Adrenal gland (tissue), 12 donors: ENCODE results near the gene FRY. TPM values are rescaled to one million over a fixed set of nuclear protein-coding genes. Genes with fewer than 3 reads are reported as not detected.

Source experiments
- DNase-seq, 7 donors: peaks; one replicate each; pipeline ENCODE4 v3.0.0-alpha.2; 2019 to 2020
- H3K27ac ChIP-seq, 5 donors: fragments of 200-600 bp; sonication (generic) in 4 of 5; 1 replicate in 3 of 5; 2 replicates in 2 of 5; pipeline versions ENCODE4 v1.5.1 to v1.8.0; 2016 to 2020; ENCODE audit warnings: mild to moderate bottlenecking in 1 of 5
- H3K27me3 ChIP-seq: fragments of 200-600 bp; 2 replicates; pipeline ENCODE4 v1.8.0; 2021
- H3K36me3 ChIP-seq, 2 donors: fragments of 200-600 bp; replicated peaks in 1 of 2; 1 replicate in 1 of 2; 2 replicates in 1 of 2; pipeline versions ENCODE4 v1.5.1 to v1.8.0; 2018 to 2022
- H3K4me1 ChIP-seq, 2 donors: fragments of 200-600 bp; replicated peaks in 1 of 2; 1 replicate in 1 of 2; 2 replicates in 1 of 2; pipeline versions ENCODE4 v1.5.1 to v1.8.0; 2018 to 2021
- H3K4me3 ChIP-seq, 4 donors: fragments of 200-600 bp; sonication (generic) in 3 of 4; one replicate each; pipeline ENCODE4 v1.5.1; 2016 to 2018
- H3K9me3 ChIP-seq, 3 donors: fragments of 200-600 bp; sonication (generic) in 1 of 3; replicated peaks in 1 of 3; 1 replicate in 2 of 3; 2 replicates in 1 of 3; pipeline versions ENCODE4 v1.5.1 to v1.8.0; 2016 to 2021
- CTCF ChIP-seq, 6 experiments: fragments of 450-650 bp in 4 of 6; fragments of 200-600 bp in 2 of 6; sonication (generic) in 1 of 6; IDR thresholded peaks; 1 replicate in 5 of 6; 2 replicates in 1 of 6; pipeline versions ENCODE4 v1.5.1 to v1.8.0; 2016 to 2021; ENCODE audit warnings: antibody characterized with exemption in 6 of 6, mild to moderate bottlenecking in 2 of 6, moderate library complexity in 1 of 6
- POLR2A ChIP-seq, 2 donors: fragments of 450-650 bp; IDR thresholded peaks; one replicate each; pipeline ENCODE4 v1.6.1; 2017; ENCODE audit warnings: antibody characterized with exemption in 2 of 2, mild to moderate bottlenecking in 2 of 2, moderate library complexity in 1 of 2
- WGBS, 4 donors: extraction: QIAGEN DNeasy Blood & Tissue Kit in 2 of 4; methylation state at CpG; one replicate each; pipeline versions ENCODE4 v1.1.5 to v1.1.7; 2013 to 2017; 5-methylcytosine and 5-hydroxymethylcytosine counted together
- intact Hi-C, 2 donors: fragments of 100-400 bp; cut with DNase I; formaldehyde crosslinking; loops; one replicate each; pipeline versions ENCODE4 v1.14.1 to v1.15.0; 2022 to 2023
- polyA plus RNA-seq, 3 donors: library from polyadenylated mRNA; stranded (reverse); fragments of 200-250 nt in 2 of 3; fragments of 350-450 nt in 1 of 3; fragmentation: Illumina TruSeq in 1 of 3; extraction: RNeasy Lipid Tissue Mini Kit (QIAGEN cat#74804) in 1 of 3; gene quantifications; one replicate each; pipeline ENCODE4 v1.2.3, GENCODE V29; 2013 to 2014
- total RNA-seq, 9 donors: library from RNA; depleted of rRNA in 4 of 9; stranded (reverse); fragments of >200 nt in 4 of 9; fragments of 120-200 nt in 1 of 9; fragmentation: NEBNext Ultra II Directional in 1 of 9; extraction: Animal tissue kit (Norgen Biotek cat#: 25700) in 1 of 9; gene quantifications; one replicate each; pipeline versions ENCODE4 v1.1.0 to v1.2.4, GENCODE V29; 2013 to 2023
- donor health status: healthy with polysubstance abuse.
- donor health status: Bipolar disorder and iron deficiency.
- donor health status: DM: yes; HTN: yes; CAD: no.
- donor health status: DM: no; HTN: no; CAD: no.
- donor health status: DM: no; HTN: no; CAD: no.
- donor health status: DM: yes; HTN: yes; CAD: no.

The FRY gene
- total and polyA plus RNA-seq, 12 donors, result 1.5 to 17.2 (median 7.3) TPM

GRCh38 chr13:32187651-32188050 is 156.1 kb downstream of the FRY start:
- H3K27me3 ChIP-seq, result no peaks in the 10 kb centered on the region
- no peak overlapping the region for H3K27ac ChIP-seq
- H3K9me3 ChIP-seq, result no peaks in the 10 kb centered on the region
- WGBS, 4 donors, result 91 to 96% (median 93%) methylated on average over 2 of the region's 2 CpGs
- H3K36me3 ChIP-seq, result no peaks in the 10 kb centered on the region
- DNase-seq, result no peak
- TF ChIP-seq CTCF (IDR thresholded peaks at IDR 0.05) (no peak), POLR2A (IDR thresholded peaks at IDR 0.05) (no peak)
- intact Hi-C loops, result no loop called here
- H3K4me3 ChIP-seq, result no peak overlapping the region
- no peaks in the 10 kb centered on the region for H3K4me1 ChIP-seq

- H3K36me3 ChIP-seq, result no peaks in the 10 kb centered on the region
- no peaks in the 10 kb centered on the region for H3K27me3 ChIP-seq
- DNase-seq, result no peak
- TF ChIP-seq POLR2A (IDR thresholded peaks at IDR 0.05), result no peak
- no peak for TF ChIP-seq CTCF (IDR thresholded peaks at IDR 0.05)
- intact Hi-C loops, result no loop called here
- H3K4me1 ChIP-seq, result no peaks in the 10 kb centered on the region
- H3K4me3 ChIP-seq, result no peak overlapping the region
- H3K27ac ChIP-seq, result no peak overlapping the region
- WGBS, 4 donors, result 57 to 74% (median 63%) methylated on average over 2 of the region's 2 CpGs
- no peaks in the 10 kb centered on the region for H3K9me3 ChIP-seq
Measured at GRCh38 chr13:32191452-32191998, 160.0 kb downstream of the FRY start.

- DNase-seq, result no peak
- H3K36me3 ChIP-seq, result no peaks in the 10 kb centered on the region
- no peak overlapping the region for H3K4me3 ChIP-seq
- H3K4me1 ChIP-seq, result no peaks in the 10 kb centered on the region
- no peaks in the 10 kb centered on the region for H3K27me3 ChIP-seq
- no peaks in the 10 kb centered on the region for H3K9me3 ChIP-seq
- TF ChIP-seq CTCF (IDR thresholded peaks at IDR 0.05), result no peak
- no peak for TF ChIP-seq POLR2A (IDR thresholded peaks at IDR 0.05)
- intact Hi-C loops, result no loop called here
- no peak overlapping the region for H3K27ac ChIP-seq
Measured at GRCh38 chr13:32195713-32196112, 164.1 kb downstream of the FRY start.

- 93 to 100% (median 94%) methylated on average over 1 of the region's 1 CpG for WGBS, 4 donors
- TF ChIP-seq POLR2A (IDR thresholded peaks at IDR 0.05), result no peak
- TF ChIP-seq CTCF (IDR thresholded peaks at IDR 0.05), result no peak
- H3K9me3 ChIP-seq, result no peaks in the 10 kb centered on the region
- no peaks in the 10 kb centered on the region for H3K36me3 ChIP-seq
- no peak overlapping the region for H3K27ac ChIP-seq
- H3K27me3 ChIP-seq, result no peaks in the 10 kb centered on the region
- H3K4me3 ChIP-seq, result no peak overlapping the region
- DNase-seq, result no peak
- intact Hi-C loops, result no loop called here
- H3K4me1 ChIP-seq, result no peaks in the 10 kb centered on the region
Measured at GRCh38 chr13:32199168-32199567, 167.6 kb downstream of the FRY start.
